CD8-positive, alpha-beta memory T cell (primary cell): ENCODE results near the gene JUNB. TPM values are rescaled to one million over a fixed set of nuclear protein-coding genes. Genes with fewer than 3 reads are reported as not detected.

ENCODE experiments used
- CTCF ChIA-PET: fragments of 350-600 bp; sonication (Branson Sonifier 250); formaldehyde crosslinking; loops from one replicate; lab custom pipeline; 2021; ENCODE audit warnings: antibody characterized with exemption; lab: Charles Lee
- POLR2A ChIA-PET: fragments of 350-600 bp; sonication (Branson Sonifier 250); formaldehyde crosslinking; loops from one replicate; lab custom pipeline; 2021; ENCODE audit warnings: antibody characterized with exemption; lab: Charles Lee
- DNase-seq, 5 donors: peaks; one replicate each; pipeline versions ENCODE4 v3.0.0 to v3.0.0-alpha.2; 2020 to 2022; ENCODE audit warnings: mixed read lengths in 1 of 5
- H3K27ac ChIP-seq: one replicate; pipeline ENCODE4 v1.7.0; 2013; ENCODE audit warnings: low read depth, mild to moderate bottlenecking, low read length, moderate library complexity
- H3K27me3 ChIP-seq: 2 replicates; pipeline ENCODE4 v1.7.0; 2013; ENCODE audit warnings: low read length, mild to moderate bottlenecking; ENCODE audit not compliant: insufficient read depth, poor library complexity, severe bottlenecking
- H3K36me3 ChIP-seq: 2 replicates; pipeline ENCODE4 v1.7.0; 2013; ENCODE audit warnings: mild to moderate bottlenecking, low read length, moderate library complexity; ENCODE audit not compliant: insufficient read depth
- H3K4me1 ChIP-seq: 2 replicates; pipeline ENCODE4 v1.7.0; 2013; ENCODE audit warnings: mild to moderate bottlenecking, low read length, moderate library complexity; ENCODE audit not compliant: insufficient read depth
- H3K4me3 ChIP-seq: 2 replicates; pipeline ENCODE4 v1.7.0; 2013; ENCODE audit warnings: mild to moderate bottlenecking, low read length
- H3K9me3 ChIP-seq: 2 replicates; pipeline ENCODE4 v1.7.0; 2013; ENCODE audit warnings: mild to moderate bottlenecking, low read length
- H3K27ac Mint-ChIP-seq, 8 donors: one replicate each; pipeline ENCODE4 v1.8.0; 2020 to 2021; ENCODE audit warnings: mixed read lengths in 8 of 8, mild to moderate bottlenecking in 6 of 8, inconsistent platforms in 3 of 8, moderate library complexity in 3 of 8
- H3K27me3 Mint-ChIP-seq, 2 donors: one replicate each; pipeline ENCODE4 v1.8.0; 2020 to 2021; ENCODE audit warnings: mixed read lengths in 2 of 2, mild to moderate bottlenecking in 1 of 2, moderate library complexity in 1 of 2
- H3K36me3 Mint-ChIP-seq, 3 donors: one replicate each; pipeline ENCODE4 v1.8.0; 2020 to 2021; ENCODE audit warnings: mixed read lengths in 3 of 3, inconsistent platforms in 1 of 3, mild to moderate bottlenecking in 1 of 3
- H3K4me1 Mint-ChIP-seq, 3 donors: one replicate each; pipeline ENCODE4 v1.8.0; 2020 to 2021; ENCODE audit warnings: mixed read lengths in 3 of 3, inconsistent platforms in 1 of 3, mild to moderate bottlenecking in 1 of 3
- H3K4me3 Mint-ChIP-seq, 7 donors: one replicate each; pipeline ENCODE4 v1.8.0; 2020 to 2021; ENCODE audit warnings: mixed read lengths in 7 of 7, mild to moderate bottlenecking in 6 of 7, moderate library complexity in 4 of 7, inconsistent platforms in 2 of 7
- H3K9me3 Mint-ChIP-seq, 5 donors: one replicate each; pipeline ENCODE4 v1.8.0; 2020 to 2022; ENCODE audit warnings: mixed read lengths in 5 of 5, mild to moderate bottlenecking in 3 of 5, moderate library complexity in 2 of 5, inconsistent platforms in 1 of 5
- polyA plus RNA-seq: library from polyadenylated mRNA; unstranded; fragments of 300-500 nt; fragmentation: Illumina TruSeq; gene quantifications from one replicate; pipeline ENCODE4 v1.2.3, GENCODE V29; 2021
- total RNA-seq, 2 experiments: library from RNA; stranded (reverse); gene quantifications; one replicate each; pipeline ENCODE4 v1.2.3, GENCODE V29; 2021

Gene JUNB
- total and polyA plus RNA-seq, 3 experiments from 2014 or later = 249 to 1,529 (median 259) TPM

- ChIA-PET CTCF (interaction anchor here (0.8 to 14.6 kb wide), 32 partner anchors 9 to 199 kb away, joined by 3 to 326 read pairs (median 6); partner anchors contain the start of genes GCDH, GET3, HOOK2 and JUNB), POLR2A (interaction anchor here (1.2 to 1.9 kb wide), 3 partner anchors 12 to 28 kb away, joined by 5 to 9 read pairs (median 5); partner anchors contain the start of gene JUNB)
- Histone ChIP-seq H3K27ac (no peak overlapping the region), H3K9me3 (no peaks in the 10 kb centered on the region), H3K4me1 (no peaks in the 10 kb centered on the region), H3K4me3 (no peak overlapping the region), H3K36me3 (no peaks in the 10 kb centered on the region), H3K27me3 (no peaks in the 10 kb centered on the region)
- Mint-ChIP-seq H3K36me3 (peaks cover 0 to 1% (median 0%) of the 10 kb centered on the region in 3 donors), H3K4me3 (peak overlapping the region in 2 of 7 donors; percentile 5 to 68), H3K27me3 (no peaks in the 10 kb centered on the region), H3K27ac (peak overlapping the region in 1 of 8 donors; percentile 50), H3K4me1 (peaks cover 4 to 8% (median 7%) of the 10 kb centered on the region in 3 donors), H3K9me3 (no peaks in the 10 kb centered on the region)
- peak; percentile 61 to 84 (median 78) for DNase-seq
These were observed 25.2 kb upstream of the JUNB start for GRCh38 chr19:12766051-12766521.

- no peak overlapping the region for H3K4me3 Mint-ChIP-seq
- ChIA-PET POLR2A (interaction anchor here (0.8 to 1.7 kb wide), 2 partner anchors 25 to 26 kb away, joined by 3 to 5 read pairs; partner anchors contain the start of gene JUNB), CTCF (interaction anchor here (1.5 to 14.6 kb wide), 11 partner anchors 9 to 198 kb away, joined by 3 to 326 read pairs (median 6); partner anchors contain the start of genes GET3, HOOK2, JUNB and PRDX2)
- peaks cover 0 to 1% (median 0%) of the 10 kb centered on the region in 3 donors for H3K36me3 Mint-ChIP-seq
- no peaks in the 10 kb centered on the region for H3K27me3 Mint-ChIP-seq
- Histone ChIP-seq H3K27me3 (no peaks in the 10 kb centered on the region), H3K4me1 (no peaks in the 10 kb centered on the region), H3K36me3 (no peaks in the 10 kb centered on the region), H3K4me3 (no peak overlapping the region), H3K27ac (no peak overlapping the region), H3K9me3 (no peaks in the 10 kb centered on the region)
- no peak for DNase-seq
- peak overlapping the region in 1 of 8 donors; percentile 48 for H3K27ac Mint-ChIP-seq
- H3K4me1 Mint-ChIP-seq = peaks cover 2 to 8% (median 7%) of the 10 kb centered on the region in 3 donors
- H3K9me3 Mint-ChIP-seq = no peaks in the 10 kb centered on the region
These were observed 24.1 kb upstream of the JUNB start for GRCh38 chr19:12767150-12767549.

GRCh38 chr19:12767666-12768065 lies 23.6 kb upstream of the JUNB start:
- Histone ChIP-seq H3K9me3 (no peaks in the 10 kb centered on the region), H3K4me1 (no peaks in the 10 kb centered on the region), H3K36me3 (no peaks in the 10 kb centered on the region), H3K27ac (no peak overlapping the region), H3K4me3 (no peak overlapping the region), H3K27me3 (no peaks in the 10 kb centered on the region)
- ChIA-PET POLR2A (interaction anchor here (0.8 kb wide), 1 partner anchor 26 kb away, joined by 3 read pairs; no protein-coding TSS in a partner anchor), CTCF (interaction anchor here (1.7 to 14.6 kb wide), 6 partner anchors 8 to 105 kb away, joined by 4 to 326 read pairs (median 46); partner anchors contain the start of genes HOOK2, JUNB, PRDX2 and THSD8)
- DNase-seq = no peak
- Mint-ChIP-seq H3K4me3 (no peak overlapping the region), H3K27me3 (no peaks in the 10 kb centered on the region), H3K36me3 (peaks cover 0 to 1% (median 0%) of the 10 kb centered on the region in 3 donors), H3K9me3 (no peaks in the 10 kb centered on the region), H3K27ac (peak overlapping the region in 2 of 8 donors; percentile 21 to 48), H3K4me1 (peaks cover 2 to 8% (median 7%) of the 10 kb centered on the region in 3 donors)

- Mint-ChIP-seq H3K9me3 (no peaks in the 10 kb centered on the region), H3K4me1 (peaks cover 5 to 17% (median 7%) of the 10 kb centered on the region in 3 donors), H3K36me3 (peaks cover 0 to 1% (median 0%) of the 10 kb centered on the region in 3 donors), H3K27me3 (no peaks in the 10 kb centered on the region), H3K4me3 (peak overlapping the region in 2 of 7 donors; percentile 29 to 40), H3K27ac (peak overlapping the region in 1 of 8 donors; percentile 74)
- Histone ChIP-seq H3K27ac (no peak overlapping the region), H3K36me3 (no peaks in the 10 kb centered on the region), H3K27me3 (no peaks in the 10 kb centered on the region), H3K4me3 (no peak overlapping the region), H3K4me1 (peaks cover 3% of the 10 kb centered on the region), H3K9me3 (no peaks in the 10 kb centered on the region)
- peak in 4 of 5 donors; percentile 40 to 72 (median 48) for DNase-seq
- ChIA-PET POLR2A (no interaction called here), CTCF (interaction anchor here (0.7 to 16.3 kb wide), 6 partner anchors 9 to 80 kb away, joined by 3 to 483 read pairs (median 4); partner anchors contain the start of genes JUNB, PRDX2 and THSD8)
These were observed 21.6 kb upstream of the JUNB start for GRCh38 chr19:12769689-12770088.

GRCh38 chr19:12770922-12771321 lies 20.4 kb upstream of the JUNB start:
- DNase-seq = no peak
- H3K36me3 ChIP-seq = no peaks in the 10 kb centered on the region
- CTCF ChIA-PET = interaction anchor here (0.7 to 16.3 kb wide), 3 partner anchors 10 to 26 kb away, joined by 3 to 483 read pairs (median 3); partner anchors contain the start of genes JUNB, PRDX2 and THSD8
- H3K4me3 ChIP-seq = no peak overlapping the region
- H3K27ac ChIP-seq = no peak overlapping the region
- H3K27me3 ChIP-seq = no peaks in the 10 kb centered on the region
- no peaks in the 10 kb centered on the region for H3K36me3 Mint-ChIP-seq
- no peak overlapping the region for H3K4me3 Mint-ChIP-seq
- H3K27me3 Mint-ChIP-seq = no peaks in the 10 kb centered on the region
- H3K27ac Mint-ChIP-seq = no peak overlapping the region
- POLR2A ChIA-PET = interaction anchor here (0.6 kb wide), 1 partner anchor 27 kb away, joined by 6 read pairs; no protein-coding TSS in a partner anchor
- H3K9me3 Mint-ChIP-seq = no peaks in the 10 kb centered on the region
- peaks cover 5 to 17% (median 7%) of the 10 kb centered on the region in 3 donors for H3K4me1 Mint-ChIP-seq
- H3K4me1 ChIP-seq = peaks cover 8% of the 10 kb centered on the region
- no peaks in the 10 kb centered on the region for H3K9me3 ChIP-seq

GRCh38 chr19:12772323-12772722 lies 19.0 kb upstream of the JUNB start:
- ChIA-PET CTCF (interaction anchor here (1.6 to 16.3 kb wide), 2 partner anchors 25 to 75 kb away, joined by 5 to 483 read pairs; partner anchors contain the start of genes JUNB, PRDX2 and THSD8), POLR2A (interaction anchor here (1.0 kb wide), 1 partner anchor 21 kb away, joined by 3 read pairs; no protein-coding TSS in a partner anchor)
- DNase-seq = no peak
- Histone ChIP-seq H3K4me3 (no peak overlapping the region), H3K27ac (no peak overlapping the region), H3K4me1 (peaks cover 10% of the 10 kb centered on the region), H3K9me3 (no peaks in the 10 kb centered on the region), H3K27me3 (no peaks in the 10 kb centered on the region), H3K36me3 (no peaks in the 10 kb centered on the region)
- no peak overlapping the region for H3K4me3 Mint-ChIP-seq
- peaks cover 6 to 16% (median 9%) of the 10 kb centered on the region in 3 donors for H3K4me1 Mint-ChIP-seq
- H3K36me3 Mint-ChIP-seq = no peaks in the 10 kb centered on the region
- no peaks in the 10 kb centered on the region for H3K9me3 Mint-ChIP-seq
- H3K27ac Mint-ChIP-seq = no peak overlapping the region
- no peaks in the 10 kb centered on the region for H3K27me3 Mint-ChIP-seq

GRCh38 chr19:12773571-12773970 lies 17.7 kb upstream of the JUNB start:
- H3K36me3 ChIP-seq = no peaks in the 10 kb centered on the region
- no peak for DNase-seq
- ChIA-PET POLR2A (interaction anchor here (0.6 kb wide), 1 partner anchor 8 kb away, joined by 3 read pairs; no protein-coding TSS in a partner anchor), CTCF (interaction anchor here (0.5 to 16.3 kb wide), 6 partner anchors 9 to 253 kb away, joined by 3 to 483 read pairs (median 16); partner anchors contain the start of genes JUNB, PRDX2 and THSD8)
- peaks cover 15 to 28% (median 15%) of the 10 kb centered on the region in 3 donors for H3K4me1 Mint-ChIP-seq
- H3K27me3 Mint-ChIP-seq = no peaks in the 10 kb centered on the region
- peak overlapping the region in 3 of 8 donors; percentile 3 to 53 (median 42) for H3K27ac Mint-ChIP-seq
- no peaks in the 10 kb centered on the region for H3K27me3 ChIP-seq
- H3K36me3 Mint-ChIP-seq = no peaks in the 10 kb centered on the region
- no peak overlapping the region for H3K4me3 ChIP-seq
- no peak overlapping the region for H3K27ac ChIP-seq
- H3K4me3 Mint-ChIP-seq = peak overlapping the region in 6 of 7 donors; percentile 7 to 67 (median 31)
- H3K4me1 ChIP-seq = peaks cover 17% of the 10 kb centered on the region
- no peaks in the 10 kb centered on the region for H3K9me3 Mint-ChIP-seq
- H3K9me3 ChIP-seq = no peaks in the 10 kb centered on the region
